Kidney capillary endothelial cell (primary cell): ENCODE results near the gene ABTB2.
A peak's percentile ranks its signal among the peaks of the same experiment; 100 is the strongest.

ENCODE experiments used
- DNase-seq: peaks from one replicate; pipeline ENCODE4 v3.0.0-alpha.2; 2018; ENCODE audit warnings: low spot score

Gene ABTB2

DNA sequence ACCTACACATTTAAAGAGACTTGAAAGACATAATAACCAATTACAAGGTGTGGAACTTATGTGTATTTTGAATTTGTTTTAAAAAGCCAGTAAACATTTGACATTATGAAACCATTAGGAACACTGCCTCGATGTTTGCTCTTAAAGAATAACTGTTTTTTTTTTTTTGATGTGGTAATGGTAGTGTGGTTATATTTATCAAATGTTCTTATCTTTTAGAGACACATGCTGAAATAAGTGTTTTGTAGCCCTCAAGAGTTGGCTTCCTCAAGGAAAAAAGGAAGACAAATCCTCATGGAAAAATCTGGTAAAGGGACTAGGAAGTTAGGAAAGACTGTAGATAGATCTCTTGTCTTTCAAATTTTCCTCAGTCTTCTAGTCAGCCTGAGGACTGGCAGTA, 2.2 kb upstream of the ABTB2 start:
- no peak for DNase-seq

- DNase-seq, result no peak
Measured at GRCh38 chr11:34359548-34359891, 1.7 kb upstream of the ABTB2 start.

DNA sequence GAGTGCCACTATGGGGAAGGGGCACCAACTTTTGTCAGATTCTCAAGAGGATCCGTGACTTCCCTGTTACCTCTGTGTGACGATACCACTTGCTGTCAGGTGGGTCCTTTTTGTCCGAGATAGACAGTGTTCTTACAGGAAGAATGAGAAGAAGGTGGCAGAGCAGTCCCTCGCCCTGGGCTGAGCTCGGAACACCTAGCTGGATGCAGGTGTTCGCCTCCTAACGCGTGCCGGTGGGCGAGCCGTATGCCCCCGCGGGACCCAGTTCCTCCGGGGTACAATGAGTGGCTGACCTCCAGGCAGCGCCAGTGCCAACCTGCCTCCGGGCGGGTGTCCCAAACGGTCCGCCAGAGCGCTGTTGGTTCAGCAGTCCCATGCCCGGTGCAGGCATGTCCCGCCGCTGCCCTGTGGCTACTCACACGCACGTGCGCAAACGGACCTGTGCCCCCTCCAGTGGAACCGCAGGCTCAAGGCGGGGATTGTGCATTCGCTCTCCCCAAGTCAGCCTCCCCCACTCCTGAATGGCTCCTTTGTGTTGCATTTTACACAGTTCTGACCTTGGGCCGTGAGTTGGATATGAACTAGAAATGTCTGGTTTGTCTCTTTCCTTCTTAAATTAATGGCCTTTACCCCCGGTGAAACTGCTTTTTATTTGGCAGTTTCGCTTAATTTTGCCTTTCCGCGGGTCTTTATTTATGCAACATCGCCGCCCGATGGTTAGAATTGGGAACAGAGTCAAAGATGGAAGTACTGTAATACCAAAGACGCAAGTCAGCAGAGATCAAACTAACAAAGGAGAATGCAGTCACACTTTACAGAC, 1.1 kb upstream of the ABTB2 start:
- DNase-seq, result peak; percentile 84

- peak; percentile 21 for DNase-seq
Measured at GRCh38 chr11:34358258-34358727, 483 bp upstream of the ABTB2 start.

- DNase-seq, result peak; percentile 48
Measured at GRCh38 chr11:34356913-34357700, 703 bp downstream of the ABTB2 start.

GRCh38 chr11:34356576-34356912, 1.3 kb downstream of the ABTB2 start:
- DNase-seq, result peak; percentile 16

DNA sequence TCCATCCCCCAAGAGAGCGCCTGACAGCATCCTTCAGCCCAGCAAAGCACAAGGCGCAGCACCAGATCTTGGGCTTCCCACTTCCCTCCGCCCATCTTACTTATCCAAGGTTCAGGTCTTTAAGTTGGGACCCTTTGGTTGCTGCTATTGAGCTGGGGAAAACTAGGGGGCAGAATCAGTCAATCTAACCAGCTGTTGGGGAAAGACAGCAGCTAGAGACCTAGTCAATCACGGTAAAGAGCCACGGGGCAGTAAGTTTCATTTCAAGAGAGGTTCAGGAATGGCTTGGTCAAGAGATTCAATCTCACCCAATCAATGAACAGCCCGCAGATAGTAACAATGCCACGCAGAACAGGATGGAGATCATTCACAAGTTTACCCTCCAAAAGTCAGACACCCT, 1.7 kb downstream of the ABTB2 start:
- DNase-seq, result no peak

GRCh38 chr11:34355726-34356125, 2.1 kb downstream of the ABTB2 start:
- no peak for DNase-seq

DNA sequence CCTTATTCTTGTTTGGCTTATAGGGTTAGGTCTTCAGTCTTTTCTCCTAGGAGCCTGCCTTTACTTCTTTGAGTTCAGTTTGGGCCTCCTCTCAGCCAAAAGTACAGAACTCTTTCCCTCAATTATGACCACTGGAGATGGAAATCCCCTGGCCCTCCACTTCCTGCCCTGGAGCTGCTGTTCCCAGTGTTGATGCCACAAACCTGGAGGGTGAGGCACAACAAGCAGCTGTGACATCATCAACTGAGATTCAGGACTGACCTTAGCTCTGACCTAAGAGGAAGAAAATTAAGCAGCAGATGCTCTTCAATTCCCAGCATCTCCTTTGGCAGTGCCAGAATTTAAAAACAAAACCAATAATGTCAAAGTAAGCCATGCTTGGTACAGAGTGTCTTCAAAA, 3.0 kb downstream of the ABTB2 start:
- DNase-seq, result no peak

DNA sequence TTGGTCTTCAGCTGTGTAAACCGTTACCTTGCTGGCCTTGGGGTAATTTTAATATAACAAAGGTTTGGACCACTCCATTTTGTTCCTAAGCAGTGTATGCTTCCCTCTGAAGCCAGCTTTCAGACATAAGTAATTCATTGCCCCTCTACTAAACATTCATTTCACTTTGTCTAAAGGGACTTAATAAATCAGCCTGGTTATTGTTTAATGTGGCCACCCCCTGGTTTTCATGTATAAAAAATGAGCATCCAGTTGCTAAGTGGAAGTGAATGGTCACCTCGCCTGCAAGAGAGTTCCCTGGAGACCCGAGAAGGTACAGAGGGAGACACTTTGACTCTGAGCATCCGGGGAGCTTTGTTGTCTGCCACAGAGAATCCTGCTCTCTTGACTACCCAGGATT, 3.9 kb downstream of the ABTB2 start:
- DNase-seq, result no peak

GRCh38 chr11:34351687-34352469, 5.9 kb downstream of the ABTB2 start:
- DNase-seq, result no peak

DNA sequence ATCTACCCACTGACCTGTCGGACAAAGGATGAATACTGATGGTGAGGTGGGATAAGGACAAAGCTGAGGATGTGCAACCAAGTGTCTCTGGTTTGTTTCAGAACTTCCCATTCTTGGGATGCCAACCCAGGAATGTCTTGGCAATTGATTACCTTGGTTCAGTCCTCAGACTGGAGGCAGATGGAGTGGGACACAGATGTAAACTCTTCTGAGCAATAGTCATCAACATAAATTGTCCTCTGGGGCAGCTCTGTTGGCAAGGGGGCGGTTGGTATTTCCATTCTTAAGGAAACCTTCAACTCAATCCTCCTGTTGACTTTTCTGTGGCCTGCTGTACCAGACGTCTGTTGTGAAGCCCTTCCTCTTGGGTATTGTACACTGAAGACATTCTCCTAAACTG, 6.8 kb downstream of the ABTB2 start:
- no peak for DNase-seq

- DNase-seq, result no peak
Measured at GRCh38 chr11:34349882-34350281, 7.9 kb downstream of the ABTB2 start.

GRCh38 chr11:34348919-34349318, 8.9 kb downstream of the ABTB2 start:
- no peak for DNase-seq

DNA sequence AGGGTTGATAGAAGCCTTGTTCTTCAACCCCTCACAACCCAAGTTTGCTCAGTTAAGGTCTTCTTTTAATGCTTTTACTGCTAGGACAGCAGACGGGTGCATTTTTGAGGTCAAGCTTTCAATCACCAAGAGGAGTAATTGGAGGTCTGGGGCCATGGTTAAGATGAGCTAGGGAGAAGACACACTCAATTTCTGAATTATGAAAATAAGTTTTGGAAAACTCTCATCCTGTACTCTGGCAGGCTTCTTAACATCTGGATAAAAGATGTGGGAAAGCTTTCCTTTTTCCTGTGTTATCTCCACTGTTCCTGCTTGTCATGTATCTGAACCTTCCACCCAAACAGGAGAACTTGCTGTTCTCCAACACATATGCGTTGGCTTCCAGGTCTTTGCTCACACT, 9.7 kb downstream of the ABTB2 start:
- no peak for DNase-seq

- no peak for DNase-seq
Measured at GRCh38 chr11:34346551-34346950, 11.3 kb downstream of the ABTB2 start.

GRCh38 chr11:34345991-34346480, 11.8 kb downstream of the ABTB2 start:
- no peak for DNase-seq

GRCh38 chr11:34345540-34345876, 12.3 kb downstream of the ABTB2 start:
- no peak for DNase-seq

- no peak for DNase-seq
Measured at GRCh38 chr11:34344768-34345539, 12.9 kb downstream of the ABTB2 start.

- no peak for DNase-seq
Measured at GRCh38 chr11:34344410-34344767, 13.4 kb downstream of the ABTB2 start.

- DNase-seq, result no peak
Measured at GRCh38 chr11:34343686-34344085, 14.1 kb downstream of the ABTB2 start.

GRCh38 chr11:34343153-34343552, 14.7 kb downstream of the ABTB2 start:
- no peak for DNase-seq
